Measurements from ENCODE around the gene STAB1. TPM values are rescaled to one million over a fixed set of nuclear protein-coding genes. Genes with fewer than 3 reads are reported as not detected.
A peak's percentile ranks its signal among the peaks of the same experiment; 100 is the strongest.

STAB1 gene
- total RNA-seq, 2 donors from 2014 or later, result 303 to 498 TPM

GRCh38 chr3:52530918-52531826, 36.0 kb downstream of the STAB1 start:
- DNase-seq (ENCODE audit: low spot score), result no peak
- intact Hi-C loops (cut with DNase I), result no loop called here

GRCh38 chr3:52531860-52532516, 36.9 kb downstream of the STAB1 start:
- peak; percentile 83 for DNase-seq (ENCODE audit: low spot score)
- intact Hi-C loops (cut with DNase I), result no loop called here

GRCh38 chr3:52532517-52532837, 37.3 kb downstream of the STAB1 start:
- peak; percentile 80 for DNase-seq (ENCODE audit: low spot score)

GRCh38 chr3:52532838-52533622, 37.9 kb downstream of the STAB1 start:
- DNase-seq (ENCODE audit: low spot score), result peak; percentile 88
- intact Hi-C loops (cut with DNase I), result no loop called here

More at GRCh38 chr3:52532517-52532837, 37.3 kb downstream of the STAB1 start:
- intact Hi-C loops (cut with DNase I), result no loop called here

GRCh38 chr3:52533623-52534280, 38.6 kb downstream of the STAB1 start, which contains the start of gene NT5DC2:
NT5DC2 (minus strand) TSS chr3:52533857; CDS start chr3:52533737, 120 bp downstream.
- peak; percentile 88 for DNase-seq (ENCODE audit: low spot score)
- intact Hi-C loops (cut with DNase I), result no loop called here

- DNase-seq (ENCODE audit: low spot score), result peak; percentile 85
- intact Hi-C loops (cut with DNase I), result loop anchor here in 1 of 2 donors (1.0 kb wide), 1 partner anchor 18 kb away; no protein-coding TSS in a partner anchor
Measured at GRCh38 chr3:52534281-52535183, 39.4 kb downstream of the STAB1 start.

GRCh38 chr3:52535411-52536111, 40.4 kb downstream of the STAB1 start:
- intact Hi-C loops (cut with DNase I), result loop anchor here in 1 of 2 donors (1.0 kb wide), 1 partner anchor 17 kb away; no protein-coding TSS in a partner anchor
- no peak for DNase-seq (ENCODE audit: low spot score)

GRCh38 chr3:52536112-52536368, 40.9 kb downstream of the STAB1 start:
- intact Hi-C loops (cut with DNase I), result no loop called here
- DNase-seq (ENCODE audit: low spot score), result no peak

- DNase-seq (ENCODE audit: low spot score), result peak; percentile 99
- intact Hi-C loops (cut with DNase I), result no loop called here
Measured at GRCh38 chr3:52536369-52537164, 41.4 kb downstream of the STAB1 start, which contains the start of gene UQCC5. UQCC5 (plus strand) TSS chr3:52536605; CDS start chr3:52536756, 151 bp downstream.

- intact Hi-C loops (cut with DNase I), result no loop called here
- DNase-seq (ENCODE audit: low spot score), result no peak
Measured at GRCh38 chr3:52537165-52537620, 42.1 kb downstream of the STAB1 start.

- no peak for DNase-seq (ENCODE audit: low spot score)
- intact Hi-C loops (cut with DNase I), result no loop called here
Measured at GRCh38 chr3:52537726-52538421, 42.7 kb downstream of the STAB1 start.

- no peak for DNase-seq (ENCODE audit: low spot score)
- intact Hi-C loops (cut with DNase I), result no loop called here
Measured at GRCh38 chr3:52539010-52539653, 44.0 kb downstream of the STAB1 start.

GRCh38 chr3:52541050-52541449, 45.9 kb downstream of the STAB1 start:
- intact Hi-C loops (cut with DNase I), result no loop called here
- no peak for DNase-seq (ENCODE audit: low spot score)

- intact Hi-C loops (cut with DNase I), result no loop called here
Measured at GRCh38 chr3:52544937-52545336, 49.8 kb downstream of the STAB1 start.

GRCh38 chr3:52546111-52546901, 51.2 kb downstream of the STAB1 start:
- intact Hi-C loops (cut with DNase I), result no loop called here

More at GRCh38 chr3:52544937-52545336, 49.8 kb downstream of the STAB1 start:
- no peak for DNase-seq (ENCODE audit: low spot score)

More at GRCh38 chr3:52546111-52546901, 51.2 kb downstream of the STAB1 start:
- DNase-seq (ENCODE audit: low spot score), result no peak
